ENCODE data around the gene PRODH2. TPM values are rescaled to one million over a fixed set of nuclear protein-coding genes. Genes with fewer than 3 reads are reported as not detected.

Gene PRODH2
- polyA plus RNA-seq, 2 of the 4 experiments (the other 2 are of a cell fraction), result 0.92 to 1.0 TPM

- TF ChIP-seq, protein P1, sequence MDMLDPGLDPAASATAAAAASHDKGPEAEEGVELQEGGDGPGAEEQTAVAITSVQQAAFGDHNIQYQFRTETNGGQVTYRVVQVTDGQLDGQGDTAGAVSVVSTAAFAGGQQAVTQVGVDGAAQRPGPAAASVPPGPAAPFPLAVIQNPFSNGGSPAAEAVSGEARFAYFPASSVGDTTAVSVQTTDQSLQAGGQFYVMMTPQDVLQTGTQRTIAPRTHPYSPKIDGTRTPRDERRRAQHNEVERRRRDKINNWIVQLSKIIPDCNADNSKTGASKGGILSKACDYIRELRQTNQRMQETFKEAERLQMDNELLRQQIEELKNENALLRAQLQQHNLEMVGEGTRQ (IDR thresholded peaks at IDR 0.05), result no peak
- TF ChIP-seq RFX5 (IDR thresholded peaks at IDR 0.05) (peak; percentile 80), TFCP2L1 (CRISPR knock-in tag; IDR thresholded peaks at IDR 0.05) (no peak), PBX3 (IDR thresholded peaks at IDR 0.05) (peak; percentile 99)
- TF ChIP-seq, protein P2, sequence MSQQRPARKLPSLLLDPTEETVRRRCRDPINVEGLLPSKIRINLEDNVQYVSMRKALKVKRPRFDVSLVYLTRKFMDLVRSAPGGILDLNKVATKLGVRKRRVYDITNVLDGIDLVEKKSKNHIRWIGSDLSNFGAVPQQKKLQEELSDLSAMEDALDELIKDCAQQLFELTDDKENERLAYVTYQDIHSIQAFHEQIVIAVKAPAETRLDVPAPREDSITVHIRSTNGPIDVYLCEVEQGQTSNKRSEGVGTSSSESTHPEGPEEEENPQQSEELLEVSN (IDR thresholded peaks at IDR 0.05; ENCODE audit: borderline replicate concordance, low read depth), result 0 out of 2 replicates have a peak, but pooled peaks have one; percentile 5
- TF ChIP-seq, protein P3, sequence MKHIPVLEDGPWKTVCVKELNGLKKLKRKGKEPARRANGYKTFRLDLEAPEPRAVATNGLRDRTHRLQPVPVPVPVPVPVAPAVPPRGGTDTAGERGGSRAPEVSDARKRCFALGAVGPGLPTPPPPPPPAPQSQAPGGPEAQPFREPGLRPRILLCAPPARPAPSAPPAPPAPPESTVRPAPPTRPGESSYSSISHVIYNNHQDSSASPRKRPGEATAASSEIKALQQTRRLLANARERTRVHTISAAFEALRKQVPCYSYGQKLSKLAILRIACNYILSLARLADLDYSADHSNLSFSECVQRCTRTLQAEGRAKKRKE (CRISPR knock-in tag; IDR thresholded peaks at IDR 0.05; ENCODE audit: low read depth), result no peak
Measured at GRCh38 chr19:35757749-35758608, 54.7 kb downstream of the PRODH2 start, which contains the start of gene PROSER3 (continued).

DNA sequence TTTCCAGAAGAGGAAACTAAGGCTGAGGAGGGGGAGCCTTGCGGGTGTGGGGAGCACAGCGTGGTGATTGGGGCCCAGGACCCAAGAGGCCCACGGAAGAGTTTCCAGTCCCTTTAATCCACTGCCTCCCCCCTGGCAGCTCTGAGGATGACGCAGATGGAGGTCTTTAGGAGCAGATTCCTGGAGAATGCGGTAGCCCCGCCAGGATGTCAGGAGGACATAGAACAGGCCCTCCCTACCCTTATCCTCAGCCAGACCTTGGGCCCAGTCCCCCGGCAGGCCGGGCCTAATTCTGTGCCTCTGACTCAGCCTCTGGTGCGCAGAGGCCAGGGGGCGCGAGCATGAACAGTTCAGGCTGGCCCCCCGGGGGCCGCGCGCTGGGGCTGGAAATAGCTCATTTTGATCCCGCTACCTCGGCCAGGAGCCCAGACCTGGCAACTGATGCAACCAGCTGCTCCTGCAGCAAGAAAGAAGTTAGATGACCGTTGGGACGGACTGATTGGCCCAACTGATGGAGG, 55.4 kb downstream of the PRODH2 start:
- peak overlapping the region; percentile 87 to 93 for H3K27ac ChIP-seq
- FAIRE-seq, result no peak
- TF ChIP-seq NFE2L2 (conservative IDR thresholded peaks at IDR 0.05; ENCODE audit: low read length) (no peak), HEYL (CRISPR knock-in tag; IDR thresholded peaks at IDR 0.05) (no peak), PBX3 (IDR thresholded peaks at IDR 0.05) (peak; percentile 44; the same call in 1 of the 2 replicates), GATA3 (IDR thresholded peaks at IDR 0.05; ENCODE audit: borderline replicate concordance) (0 out of 2 replicates have a peak, but pooled peaks have one; percentile 29), TP53 (CRISPR knock-in tag; IDR thresholded peaks at IDR 0.05) (no peak), JUN (IDR thresholded peaks at IDR 0.05) (peak in 1 of 2 experiments; percentile 12; a peak in 1 of 5 replicates), TFCP2L1 (CRISPR knock-in tag; IDR thresholded peaks at IDR 0.05) (no peak), SMC3 (IDR thresholded peaks at IDR 0.05) (0 out of 3 replicates have a peak, but pooled peaks have one; percentile 12), FOSL2 (IDR thresholded peaks at IDR 0.05) (no peak), FOSL2 (CRISPR knock-in tag; IDR thresholded peaks at IDR 0.05) (peak; percentile 59)
- TF ChIP-seq, protein P1 (IDR thresholded peaks at IDR 0.05), result no peak
- peak; percentile 40 to 43 for ATAC-seq
- ChIA-PET CTCF (interaction anchor here (0.6 to 1.3 kb wide), 3 partner anchors 9 to 1716 kb away, joined by 3 to 6 read pairs (median 3); partner anchors contain the start of gene LIN37), POLR2A (interaction anchor here (0.6 to 2.3 kb wide), 9 partner anchors 9 to 174 kb away, joined by 3 to 35 read pairs (median 4); partner anchors contain the start of genes LIN37, PSENEN and U2AF1L4)
- peaks cover 25% of the 10 kb centered on the region for H3K4me1 ChIP-seq
- WGBS (ENCODE audit: missing lambda C conversion rate), result 35% methylated on average over 19 of the region's 19 CpGs
- peak overlapping the region; percentile 89 for H3K4me2 ChIP-seq
- peak in 1 of 2 experiments; percentile 63 for DNase-seq (ENCODE audit: low read depth in 1 of 2, low spot score in 1 of 2)
- H3K9me3 ChIP-seq, result no peaks in the 10 kb centered on the region
- H3K4me3 ChIP-seq, result peak overlapping the region; percentile 71

Data from A549 (cell line).